HG02678 (cell line): ENCODE results near the gene SRPK3.

Experiments
- ATAC-seq: cut with Tn5 transposase; IDR thresholded peaks from one replicate; pipeline ENCODE4 v1.9.1; 2021; ENCODE audit warnings: mild to moderate bottlenecking, moderate library complexity; ENCODE audit not compliant: unreplicated experiment

Gene SRPK3

DNA sequence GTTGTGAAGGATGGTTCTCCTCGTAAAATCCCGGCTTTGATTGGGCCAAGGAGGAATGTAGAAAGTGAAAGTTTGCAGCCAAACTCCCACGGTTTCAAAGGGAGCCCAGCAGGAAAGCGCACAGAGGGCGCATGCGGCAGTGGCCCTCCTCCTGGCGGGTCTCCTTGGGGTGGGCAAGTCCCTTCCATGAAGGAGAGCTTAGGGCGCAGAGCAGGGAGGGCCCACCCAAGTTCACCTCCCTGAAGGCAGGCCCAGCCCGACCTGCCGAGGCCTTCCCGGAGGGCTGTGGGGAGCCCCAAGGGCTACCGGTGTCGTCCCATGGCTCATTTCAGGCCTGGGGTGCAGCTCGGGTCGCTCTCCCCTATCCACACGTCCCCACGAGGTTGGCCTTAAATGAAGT lies 47.5 kb downstream of the SRPK3 start:
- no peak for ATAC-seq

GRCh38 chrX:153828723-153829548 lies 48.1 kb downstream of the SRPK3 start:
- no peak for ATAC-seq

DNA sequence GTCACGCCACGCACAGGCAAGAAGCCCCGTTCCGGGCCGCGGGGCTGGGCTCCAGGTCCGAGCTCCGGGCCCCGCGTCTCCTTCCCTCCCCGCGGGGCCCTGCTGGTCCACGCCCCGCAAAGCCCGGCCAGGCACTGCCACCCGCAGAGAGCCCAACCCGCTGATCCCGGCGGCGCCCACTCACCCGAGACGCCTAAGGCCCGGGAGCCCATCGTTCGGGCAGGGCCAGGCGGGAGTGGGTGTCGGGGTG lies 48.6 kb downstream of the SRPK3 start:
- no peak for ATAC-seq

DNA sequence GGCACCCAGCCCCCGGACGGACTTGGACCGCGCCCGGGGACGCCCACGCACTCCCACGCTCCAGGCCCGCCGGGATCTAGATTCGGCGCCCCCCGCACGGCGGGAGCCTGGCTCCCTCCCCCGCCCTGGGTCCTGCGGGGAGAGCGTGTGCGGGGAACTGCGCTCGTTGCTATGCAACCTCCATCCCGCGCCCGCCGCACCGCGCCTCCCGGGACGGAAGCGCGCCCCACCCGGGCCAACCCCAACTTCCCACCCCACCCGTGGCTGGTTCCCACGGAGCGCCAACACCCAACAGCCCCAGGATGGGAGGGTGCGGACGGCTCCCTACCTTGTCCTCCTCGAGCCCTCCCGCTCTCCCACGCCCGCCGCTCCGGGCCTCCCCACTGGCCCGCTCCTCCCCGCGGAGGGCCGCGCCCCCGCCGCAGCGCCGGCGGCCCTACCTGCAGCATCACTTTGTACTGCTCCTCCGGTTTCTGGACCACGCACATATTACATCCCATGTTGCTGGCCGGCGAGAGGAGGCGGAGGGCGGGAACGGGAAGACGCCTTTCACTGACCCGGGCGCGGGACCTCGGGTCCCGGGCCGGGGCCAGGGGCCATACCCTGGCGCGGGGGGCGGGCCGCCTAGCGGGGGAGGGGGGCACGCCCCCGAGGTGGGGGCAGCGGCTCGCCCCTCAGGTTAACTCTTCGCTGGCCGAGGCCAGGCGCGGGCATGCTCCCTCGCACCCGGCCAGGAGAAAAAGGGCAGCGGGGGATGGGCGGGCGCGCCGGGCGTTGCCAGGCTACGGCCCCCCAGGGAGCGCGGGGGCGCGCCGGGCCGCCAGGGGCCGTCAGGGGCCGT lies 49.2 kb downstream of the SRPK3 start, which contains the start of gene PDZD4:
TSS of gene PDZD4 (minus strand) at position 746 of the 841 bp plus-strand sequence. CDS start at position 500, 246 bp downstream.
- no peak for ATAC-seq

DNA sequence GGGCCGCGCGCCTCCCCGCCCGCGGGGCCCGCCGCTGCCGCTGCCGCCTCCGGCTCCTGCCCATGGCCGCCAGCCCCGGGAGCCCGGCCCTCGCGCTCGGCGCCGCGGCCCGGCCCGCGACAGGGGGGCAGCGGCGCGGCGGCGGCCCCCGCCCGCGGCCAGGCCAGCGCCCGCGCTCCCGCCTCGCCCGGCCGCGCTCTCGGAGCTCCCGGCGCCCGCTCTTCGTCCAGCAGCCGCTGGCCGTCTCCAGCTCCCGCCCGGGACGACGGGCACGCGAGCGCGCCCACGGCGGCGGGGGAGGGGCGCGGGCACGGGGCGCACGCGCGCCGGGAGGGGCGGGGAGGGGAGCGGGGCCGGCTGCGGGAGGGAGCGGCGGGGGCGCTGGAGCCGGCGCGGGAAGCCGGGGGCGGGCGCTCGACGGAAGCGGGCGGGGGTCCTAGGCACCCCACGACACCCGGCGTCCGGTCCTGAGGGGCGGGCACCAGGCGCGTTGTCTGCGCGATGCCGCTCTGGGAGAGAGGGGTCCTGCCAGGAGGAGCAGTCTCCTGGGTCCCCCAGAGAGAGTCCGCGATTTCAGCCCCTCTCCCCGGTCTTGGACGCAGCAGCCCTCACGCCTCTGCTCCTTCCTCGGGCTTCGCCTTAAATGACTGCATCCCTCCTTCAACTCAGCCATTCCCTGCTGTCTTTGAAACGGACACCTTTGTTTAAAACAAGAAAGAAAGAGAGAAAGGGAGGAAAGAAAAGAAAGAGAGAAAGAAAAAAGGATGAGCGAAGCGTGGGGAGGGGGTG lies 50.0 kb downstream of the SRPK3 start:
- no peak for ATAC-seq

DNA sequence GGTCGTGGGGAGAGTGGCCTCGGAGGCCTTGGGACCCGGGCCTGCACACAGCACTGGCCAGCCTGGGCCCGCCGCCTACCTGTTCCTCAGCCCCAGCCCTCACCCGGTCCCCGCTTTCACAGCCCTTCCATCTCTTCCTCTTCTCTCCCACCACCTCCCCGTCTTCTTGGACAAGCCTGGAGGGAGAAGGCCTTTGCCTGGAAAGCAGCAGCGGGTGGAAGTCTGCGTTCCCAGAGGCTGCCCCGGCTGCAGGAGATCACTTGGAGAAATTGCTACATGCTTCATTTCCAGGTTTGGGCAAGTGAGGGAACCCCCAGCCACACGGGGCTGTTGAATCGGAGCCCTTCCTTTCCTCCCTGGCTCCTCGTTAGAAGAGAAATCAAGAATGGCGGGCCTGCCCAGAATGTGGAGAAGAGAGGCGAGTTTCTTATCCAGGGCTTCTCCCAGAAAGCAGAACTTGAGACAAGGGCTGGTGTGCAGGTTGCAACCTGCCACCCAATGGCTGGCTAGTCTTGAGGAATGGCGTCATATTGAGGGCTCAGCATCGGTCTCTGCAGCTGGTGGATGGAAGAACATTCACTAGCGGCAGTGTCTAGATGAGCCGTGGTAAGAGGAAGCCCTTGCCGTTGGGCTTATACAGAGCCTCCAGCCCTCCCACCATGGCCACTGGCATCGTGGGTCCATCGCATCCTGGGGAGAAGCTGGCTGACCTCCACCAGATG lies 50.7 kb downstream of the SRPK3 start:
- ATAC-seq = no peak

GRCh38 chrX:153832728-153833127 lies 51.9 kb downstream of the SRPK3 start:
- ATAC-seq = no peak
